NCI-H2196 treated with DMSO at 0.1 percent for 48 hours (cell line): ENCODE results near the gene SART3.
"Not testable (repeated sequence)": the region's sequence is repeated elsewhere in the genome, so short reads cannot be mapped to it uniquely, and the experiment has no call there.

Experiments used
- DNase-seq: peaks from one replicate; lab custom pipeline; 2025; ENCODE audit not compliant: unreplicated experiment; lab: John Stamatoyannopoulos, UW

Gene SART3

DNA sequence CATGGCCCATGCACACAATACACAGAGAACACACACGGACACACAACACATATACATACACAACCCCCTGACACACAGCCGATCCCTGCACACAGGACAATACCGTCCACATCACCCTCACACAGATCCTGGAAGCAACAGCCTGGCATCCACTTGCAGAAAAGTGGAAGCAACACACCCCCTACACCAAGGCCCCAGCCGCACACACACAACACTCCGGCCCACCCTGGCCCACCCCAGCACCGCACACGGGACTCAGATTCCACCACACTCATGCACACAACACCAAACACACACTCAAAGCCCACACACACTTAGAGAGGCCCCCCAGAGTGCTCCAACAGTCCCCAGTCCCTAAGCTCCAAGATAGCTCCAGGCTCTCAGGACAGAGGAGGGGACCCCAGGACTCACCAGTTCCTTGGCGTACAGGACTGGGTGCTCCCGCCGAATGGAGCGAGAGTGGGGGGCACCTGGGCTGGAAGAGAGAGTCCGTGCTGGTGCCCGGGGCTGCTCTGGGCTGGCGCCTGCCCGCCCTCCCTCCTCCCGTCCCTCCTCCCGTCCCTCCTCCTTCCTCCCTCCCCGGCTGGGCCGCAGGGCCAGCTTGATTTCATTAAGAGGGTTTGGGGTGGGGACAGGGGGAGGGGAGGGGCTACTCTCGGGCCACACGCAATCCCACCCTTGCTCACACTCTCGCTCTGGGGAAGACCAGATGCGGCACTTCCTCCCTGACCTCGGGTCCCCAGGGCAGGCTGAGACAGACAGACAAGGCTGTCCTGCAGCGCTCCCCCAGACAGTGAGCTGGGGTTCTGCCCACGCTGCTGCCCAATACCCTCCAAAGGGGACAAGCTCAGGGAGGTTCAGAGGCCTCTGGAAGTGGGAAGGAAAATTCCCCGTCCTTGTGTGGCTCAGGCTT lies 36.8 kb upstream of the SART3 start, which contains the start of gene TMEM119:
Gene TMEM119, minus strand, starts transcription at position 526 of the 913 bp plus-strand sequence. CDS start 5,701 bp downstream, outside the sequence.
- DNase-seq: no peak

- no peak for DNase-seq
Observed at GRCh38 chr12:108596854-108597558, 36.0 kb upstream of the SART3 start.

DNA sequence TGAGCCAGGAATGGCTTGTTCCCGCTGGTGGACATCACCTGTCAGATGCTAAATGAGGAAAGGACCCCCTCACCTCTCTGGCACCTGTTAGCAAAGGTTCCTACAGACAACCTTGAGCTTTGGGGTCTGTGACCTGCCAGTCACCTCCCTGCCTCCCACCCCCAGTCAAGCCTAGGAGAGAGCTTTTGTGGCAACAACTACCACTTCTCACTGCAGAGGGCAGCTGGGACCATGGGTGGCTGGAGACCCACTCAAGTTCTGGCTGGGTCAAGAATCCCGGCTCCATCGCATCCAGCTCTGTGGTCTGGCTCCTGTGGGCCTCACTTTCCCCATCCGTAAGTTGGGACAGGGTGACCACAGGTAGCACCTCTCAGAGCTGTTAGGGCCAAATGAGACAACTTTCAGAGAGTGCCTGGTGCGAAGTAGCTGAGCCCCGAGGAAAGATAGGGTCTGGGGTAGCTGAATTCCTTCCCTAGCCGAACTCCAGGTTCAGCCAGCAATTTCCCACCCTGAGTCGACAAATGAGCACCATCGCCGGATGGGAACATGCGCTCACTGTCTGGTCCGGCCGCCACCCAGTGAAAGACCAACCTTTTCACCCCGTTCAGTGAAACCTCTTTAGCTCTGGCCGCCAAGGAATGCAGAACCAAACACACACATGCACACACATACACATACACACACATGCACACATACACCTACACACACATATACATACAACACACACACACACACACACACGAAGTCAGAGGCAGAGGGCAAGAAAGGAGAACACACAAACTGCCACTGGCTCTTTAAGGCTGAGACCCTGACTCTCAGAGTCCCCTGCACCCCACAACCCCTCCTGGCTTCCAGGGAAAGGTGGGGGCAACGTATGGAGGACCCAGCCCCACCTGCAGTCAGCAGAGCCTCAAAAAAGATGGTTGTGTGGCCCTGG lies 35.0 kb upstream of the SART3 start:
- DNase-seq: no peak

- DNase-seq: no peak
Observed at GRCh38 chr12:108594960-108595710, 34.2 kb upstream of the SART3 start.

DNA sequence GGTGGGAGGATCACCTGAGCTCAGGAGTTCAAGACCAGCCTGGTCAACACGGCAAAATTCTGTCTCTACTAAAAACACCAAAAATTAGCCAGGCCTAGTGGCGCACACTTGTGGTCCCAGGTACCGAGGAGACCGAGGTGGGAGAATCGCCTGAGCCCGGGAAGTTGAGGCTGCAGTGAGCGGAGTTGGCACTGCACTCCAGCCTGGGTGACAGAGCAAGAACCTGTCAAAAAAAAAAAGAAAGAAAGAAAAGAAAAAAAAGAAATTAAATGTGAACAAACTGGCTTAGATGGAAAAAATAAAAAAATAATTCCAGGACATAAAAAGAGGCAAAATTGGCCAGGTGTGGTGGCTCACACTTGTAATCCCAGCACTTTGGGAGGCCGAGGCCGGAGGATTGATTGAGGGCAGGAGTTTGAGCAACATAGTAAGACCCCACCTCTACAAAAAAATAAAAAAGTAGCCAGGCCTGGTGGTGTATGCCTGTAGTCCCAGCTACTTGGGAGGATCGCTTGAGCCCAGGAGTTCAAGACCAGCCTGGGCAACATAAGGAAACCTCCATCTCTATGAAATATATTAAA lies 33.4 kb upstream of the SART3 start:
- DNase-seq: no peak

DNA sequence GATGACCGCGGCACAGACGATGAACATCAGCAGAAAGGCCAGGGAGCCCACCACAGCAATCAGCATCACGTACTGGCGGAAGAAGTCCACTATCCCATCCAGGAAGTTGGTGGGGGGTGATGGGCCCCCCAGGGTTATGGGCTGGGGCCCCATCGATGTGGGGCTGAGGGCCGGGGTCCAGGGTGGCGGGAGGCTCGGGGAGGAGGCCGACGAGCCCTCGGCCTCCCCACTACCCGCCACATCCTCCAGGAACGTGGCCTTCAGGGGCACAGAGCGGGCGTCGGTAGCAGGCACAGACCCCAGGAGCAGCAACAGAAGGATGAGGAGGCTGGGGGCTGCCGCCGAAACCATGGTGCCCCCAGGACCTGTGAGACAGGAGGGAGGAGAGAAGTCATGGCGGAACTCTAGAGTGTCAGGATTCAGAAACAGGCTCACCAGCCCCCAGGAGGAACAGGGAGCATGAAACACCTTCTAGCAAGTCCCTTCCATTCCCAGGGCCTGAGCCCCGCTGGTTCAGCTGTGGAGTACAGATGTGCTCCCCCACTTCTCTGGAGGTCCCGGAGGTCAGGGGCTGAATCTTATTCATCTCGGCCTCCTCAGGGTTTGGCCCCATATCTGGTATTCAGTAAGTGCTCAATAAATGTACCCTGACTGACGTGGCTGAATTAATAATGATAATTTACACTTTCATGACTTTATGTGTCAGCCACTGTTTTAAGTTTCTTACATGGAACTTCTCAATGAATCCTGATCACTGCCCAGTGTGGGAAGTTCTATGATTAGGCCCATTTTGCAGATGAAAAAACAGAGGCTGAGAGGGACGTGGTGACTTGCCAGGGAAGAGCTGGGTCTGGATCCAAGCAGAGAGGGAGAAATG lies 31.3 kb upstream of the SART3 start:
- DNase-seq: no peak

- no peak for DNase-seq
Observed at GRCh38 chr12:108591267-108591980, 30.5 kb upstream of the SART3 start.

DNA sequence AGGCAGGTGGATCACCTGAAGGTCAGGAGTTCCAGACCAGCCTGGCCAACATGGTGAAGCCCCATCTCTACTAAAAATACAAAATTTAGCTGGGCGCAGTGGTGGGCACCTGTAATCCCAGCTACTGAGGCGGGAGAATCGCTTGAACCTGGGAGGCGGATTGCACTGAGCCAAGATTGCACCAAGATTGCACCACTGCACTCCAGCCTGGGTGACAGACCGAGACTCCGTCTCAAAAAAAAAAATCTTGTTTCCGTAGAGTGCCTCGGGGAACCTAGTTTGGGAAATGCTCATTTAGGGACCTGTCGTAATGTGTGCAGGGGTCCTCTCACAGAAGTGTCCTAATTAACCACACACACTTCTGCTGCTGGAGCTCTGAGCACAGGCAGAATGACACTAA lies 29.5 kb upstream of the SART3 start:
- not testable (repeated sequence) for DNase-seq

DNA sequence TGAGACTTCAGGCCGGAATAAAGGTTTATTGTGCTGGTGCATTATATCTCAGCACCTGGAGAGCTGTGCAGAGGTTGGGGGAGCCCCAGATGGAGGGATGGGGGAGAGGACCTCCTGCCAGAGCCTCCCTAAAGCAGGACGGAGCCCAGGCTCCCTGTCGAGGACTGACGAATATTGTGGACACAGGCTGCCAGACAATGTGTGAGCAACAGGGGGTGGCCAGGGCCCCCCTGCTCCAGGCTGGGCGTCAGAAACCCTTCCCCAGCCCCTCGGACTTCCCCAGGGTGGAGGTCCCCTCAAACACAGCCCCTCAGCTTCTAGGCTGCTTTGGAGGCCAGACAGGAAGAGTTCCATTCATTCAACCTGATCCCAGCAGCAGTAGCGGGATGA lies 28.9 kb upstream of the SART3 start:
- no peak for DNase-seq

GRCh38 chr12:108589028-108589839 lies 28.3 kb upstream of the SART3 start:
- no peak for DNase-seq

GRCh38 chr12:108587826-108588225 lies 26.9 kb upstream of the SART3 start:
- no peak for DNase-seq

DNA sequence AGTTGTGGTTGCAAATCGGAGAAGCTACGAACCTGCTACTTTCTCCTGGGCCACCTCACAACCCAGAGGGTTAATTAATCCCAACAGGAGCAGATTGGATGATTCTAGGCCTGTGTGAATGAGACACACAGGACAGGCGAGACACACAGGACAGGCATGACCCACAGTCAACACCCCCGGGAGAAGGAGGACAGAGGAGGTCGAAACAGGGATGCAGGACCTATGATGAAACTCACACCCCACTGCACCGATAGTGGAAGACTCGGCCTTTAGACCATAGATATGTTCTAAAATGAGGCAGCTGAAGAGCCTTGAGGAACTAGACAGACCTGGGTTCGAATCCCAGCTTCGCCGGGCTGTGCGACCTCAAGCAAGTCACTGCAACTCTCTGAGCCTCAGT lies 25.3 kb upstream of the SART3 start:
- DNase-seq: no peak

- DNase-seq: no peak
Observed at GRCh38 chr12:108585864-108586263, 24.9 kb upstream of the SART3 start.

GRCh38 chr12:108584456-108585065 lies 23.6 kb upstream of the SART3 start:
- DNase-seq: no peak

GRCh38 chr12:108583991-108584390 lies 23.0 kb upstream of the SART3 start:
- no peak for DNase-seq

- DNase-seq: no peak
Observed at GRCh38 chr12:108582978-108583770, 22.2 kb upstream of the SART3 start.
